K562 (cell line): ENCODE results near the gene RIMS3. TPM values are rescaled to one million over a fixed set of nuclear protein-coding genes. Genes with fewer than 3 reads are reported as not detected.

Source experiments
- CBX8 ChIP-seq: fragments of 200-600 bp; sonication (generic); IDR thresholded peaks from 2 replicates; pipeline ENCODE4 v1.6.1; 2012; ENCODE audit warnings: borderline replicate concordance, mixed run types, low read depth, mild to moderate bottlenecking, moderate library complexity, mixed read lengths, low read length, control low read depth, inconsistent platforms; ENCODE audit not compliant: poor library complexity, severe bottlenecking; ENCODE audit errors: extremely low read depth
- HNRNPL ChIP-seq: fragments of 200-400 bp; formaldehyde crosslinking; IDR thresholded peaks from 2 replicates; pipeline ENCODE4 v1.6.1; 2017; ENCODE audit warnings: low read depth, mild to moderate bottlenecking, low read length
- KDM4B ChIP-seq, 2 experiments: fragments of 450-650 bp in 1 of 2; sonication (generic) in 1 of 2; IDR thresholded peaks; 2 replicates each; pipeline ENCODE4 v1.6.1; 2016 to 2017; ENCODE audit warnings: borderline replicate concordance in 2 of 2, antibody characterized with exemption in 1 of 2, low read depth in 1 of 2, mild to moderate bottlenecking in 1 of 2
- SMAD2 ChIP-seq: fragments of 150-350 bp; IDR thresholded peaks from 2 replicates; pipeline ENCODE4 v1.6.1; 2014; ENCODE audit warnings: low read depth, mild to moderate bottlenecking, low read length
- YY1 ChIP-seq, 3 experiments: IDR thresholded peaks; 2 replicates each; pipeline ENCODE4 v1.6.1; 2011; ENCODE audit warnings: low read length in 2 of 3, mild to moderate bottlenecking in 2 of 3, moderate library complexity in 2 of 3, borderline replicate concordance in 1 of 3, control low read depth in 1 of 3, low read depth in 1 of 3; ENCODE audit not compliant: insufficient read depth in 3 of 3, insufficient replicate concordance in 2 of 3, control insufficient read depth in 1 of 3, insufficient read length in 1 of 3; ENCODE audit errors: extremely low read depth in 1 of 3
- ZNF41 ChIP-seq: fragments of 250-450 bp; sonication (Bioruptor Pico); conservative IDR thresholded peaks from 2 replicates; pipeline ENCODE4 v1.4.0; 2020; ENCODE audit warnings: mild to moderate bottlenecking
- ZNF507 ChIP-seq: conservative IDR thresholded peaks from 2 replicates; pipeline ENCODE4 v1.6.1; 2017; ENCODE audit warnings: missing genetic modification characterization, missing compliant biosample characterization
- ZNF589 ChIP-seq: fragments of 200-800 bp; sonication (Bioruptor generic); IDR thresholded peaks from 2 replicates; pipeline ENCODE4 v1.6.1; 2016; ENCODE audit warnings: low read depth, missing genetic modification characterization, missing compliant biosample characterization
- ZNF740 ChIP-seq, 3 experiments: fragments of 200-800 bp in 1 of 3; sonication (Bioruptor generic) in 1 of 3; sonication (generic) in 1 of 3; formaldehyde crosslinking in 1 of 3; IDR thresholded peaks; 2 replicates each; pipeline versions ENCODE4 v1.6.1 to v1.8.0; 2016 to 2022; ENCODE audit warnings: mild to moderate bottlenecking in 2 of 3, missing compliant biosample characterization in 2 of 3, missing genetic modification characterization in 2 of 3, missing genetic modification reagents in 1 of 3
- polyA plus RNA-seq, 8 experiments: library from polyadenylated mRNA; depleted of rRNA in 4 of 8; stranded (reverse) in 5 of 8; unstranded in 3 of 8; fragments of >200 nt; fragmentation: Nextera tagmentation in 2 of 8; fragmentation: Illumina TruSeq in 1 of 8; extraction: Ambion mirVana in 2 of 8; extraction: Trizol in 1 of 8; gene quantifications; 2 replicates each; pipeline versions ENCODE4 v1.2.1 to v1.2.3, GENCODE V29; 2011 to 2014; ENCODE audit warnings: inconsistent platforms in 1 of 8, missing spikeins in 1 of 8
- total RNA-seq, 7 experiments: library from RNA; depleted of rRNA in 6 of 7; stranded (reverse); fragments of >200 nt in 6 of 7; fragmentation: Illumina TruSeq in 2 of 7; extraction: Trizol in 2 of 7; gene quantifications; 2 replicates each; pipeline versions ENCODE4 v1.2.1 to v1.2.3, GENCODE V29; 2011 to 2021; ENCODE audit warnings: low replicate concordance in 1 of 7
- TF ChIP-seq, protein P1 (sequence below): sonication (generic); formaldehyde crosslinking; IDR thresholded peaks from 2 replicates; pipeline ENCODE4 v1.8.1; 2023; ENCODE audit warnings: mild to moderate bottlenecking, missing genetic modification reagents
- TF ChIP-seq, protein P2 (sequence below): fragments of 450-650 bp; IDR thresholded peaks from 2 replicates; pipeline ENCODE4 v1.6.1; 2018; ENCODE audit warnings: mild to moderate bottlenecking, low read depth; ENCODE audit not compliant: partially characterized antibody
- TF ChIP-seq, protein P3 (sequence below): fragments of 250-450 bp; sonication (Bioruptor Pico); IDR thresholded peaks from 2 replicates; pipeline ENCODE4 v1.8.0; 2022; ENCODE audit warnings: inconsistent platforms, mild to moderate bottlenecking, moderate library complexity, borderline replicate concordance
- TF ChIP-seq, protein P4 (sequence below): fragments of 150-350 bp; IDR thresholded peaks from 2 replicates; pipeline ENCODE4 v1.6.1; 2014; ENCODE audit warnings: low read depth, mild to moderate bottlenecking, low read length, borderline replicate concordance

The RIMS3 gene
- total and polyA plus RNA-seq, 9 of the 15 experiments (the other 6 are each of a cell fraction or from before 2014, with no cell fraction given), result 0.06 to 1.2 (median 0.59) TPM

GRCh38 chr1:40691538-40692428 is 26.3 kb upstream of the RIMS3 start, which contains the start of gene NFYC (continued):
- TF ChIP-seq, protein P1, sequence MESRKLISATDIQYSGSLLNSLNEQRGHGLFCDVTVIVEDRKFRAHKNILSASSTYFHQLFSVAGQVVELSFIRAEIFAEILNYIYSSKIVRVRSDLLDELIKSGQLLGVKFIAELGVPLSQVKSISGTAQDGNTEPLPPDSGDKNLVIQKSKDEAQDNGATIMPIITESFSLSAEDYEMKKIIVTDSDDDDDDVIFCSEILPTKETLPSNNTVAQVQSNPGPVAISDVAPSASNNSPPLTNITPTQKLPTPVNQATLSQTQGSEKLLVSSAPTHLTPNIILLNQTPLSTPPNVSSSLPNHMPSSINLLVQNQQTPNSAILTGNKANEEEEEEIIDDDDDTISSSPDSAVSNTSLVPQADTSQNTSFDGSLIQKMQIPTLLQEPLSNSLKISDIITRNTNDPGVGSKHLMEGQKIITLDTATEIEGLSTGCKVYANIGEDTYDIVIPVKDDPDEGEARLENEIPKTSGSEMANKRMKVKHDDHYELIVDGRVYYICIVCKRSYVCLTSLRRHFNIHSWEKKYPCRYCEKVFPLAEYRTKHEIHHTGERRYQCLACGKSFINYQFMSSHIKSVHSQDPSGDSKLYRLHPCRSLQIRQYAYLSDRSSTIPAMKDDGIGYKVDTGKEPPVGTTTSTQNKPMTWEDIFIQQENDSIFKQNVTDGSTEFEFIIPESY (CRISPR knock-in tag), result peak; percentile 83
- TF ChIP-seq, protein P2, sequence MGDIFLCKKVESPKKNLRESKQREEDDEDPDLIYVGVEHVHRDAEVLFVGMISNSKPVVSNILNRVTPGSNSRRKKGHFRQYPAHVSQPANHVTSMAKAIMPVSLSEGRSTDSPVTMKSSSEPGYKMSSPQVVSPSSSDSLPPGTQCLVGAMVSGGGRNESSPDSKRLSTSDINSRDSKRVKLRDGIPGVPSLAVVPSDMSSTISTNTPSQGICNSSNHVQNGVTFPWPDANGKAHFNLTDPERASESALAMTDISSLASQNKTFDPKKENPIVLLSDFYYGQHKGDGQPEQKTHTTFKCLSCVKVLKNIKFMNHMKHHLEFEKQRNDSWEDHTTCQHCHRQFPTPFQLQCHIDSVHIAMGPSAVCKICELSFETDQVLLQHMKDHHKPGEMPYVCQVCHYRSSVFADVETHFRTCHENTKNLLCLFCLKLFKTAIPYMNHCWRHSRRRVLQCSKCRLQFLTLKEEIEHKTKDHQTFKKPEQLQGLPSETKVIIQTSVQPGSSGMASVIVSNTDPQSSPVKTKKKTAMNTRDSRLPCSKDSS, result no peak
- TF ChIP-seq ZNF507 (tag) (no peak), KDM4B (IDR thresholded peaks at IDR 0.05; ENCODE audit: borderline replicate concordance in 2 of 2, low read depth in 1 of 2) (peak in 1 of 2 experiments; percentile 92; a peak in 2 of 4 replicates), CBX8 (no peak), ZNF41 (CRISPR knock-in tag) (0 out of 2 replicates have a peak, but pooled peaks have one; percentile 31), ZNF589 (CRISPR knock-in tag) (peak; percentile 78; the same call in 1 of the 2 replicates), ZNF740 (CRISPR knock-in tag; IDR thresholded peaks at IDR 0.05) (peak; percentile 78), ZNF740 (tag; IDR thresholded peaks at IDR 0.05) (peak in 1 of 2 experiments; percentile 76; a peak in 1 of 4 replicates), SMAD2 (no peak), YY1 (IDR thresholded peaks at IDR 0.05; ENCODE audit: borderline replicate concordance in 1 of 3, control insufficient read depth in 1 of 3, extremely low read depth in 1 of 3, insufficient read depth in 3 of 3, insufficient read length in 1 of 3, insufficient replicate concordance in 2 of 3, low read depth in 1 of 3, low read length in 2 of 3) (peak; percentile 91 to 93 (median 93)), HNRNPL (peak; percentile 76)
- TF ChIP-seq, protein P3, sequence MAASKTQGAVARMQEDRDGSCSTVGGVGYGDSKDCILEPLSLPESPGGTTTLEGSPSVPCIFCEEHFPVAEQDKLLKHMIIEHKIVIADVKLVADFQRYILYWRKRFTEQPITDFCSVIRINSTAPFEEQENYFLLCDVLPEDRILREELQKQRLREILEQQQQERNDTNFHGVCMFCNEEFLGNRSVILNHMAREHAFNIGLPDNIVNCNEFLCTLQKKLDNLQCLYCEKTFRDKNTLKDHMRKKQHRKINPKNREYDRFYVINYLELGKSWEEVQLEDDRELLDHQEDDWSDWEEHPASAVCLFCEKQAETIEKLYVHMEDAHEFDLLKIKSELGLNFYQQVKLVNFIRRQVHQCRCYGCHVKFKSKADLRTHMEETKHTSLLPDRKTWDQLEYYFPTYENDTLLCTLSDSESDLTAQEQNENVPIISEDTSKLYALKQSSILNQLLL (CRISPR knock-in tag), result no peak
- TF ChIP-seq, protein P4, sequence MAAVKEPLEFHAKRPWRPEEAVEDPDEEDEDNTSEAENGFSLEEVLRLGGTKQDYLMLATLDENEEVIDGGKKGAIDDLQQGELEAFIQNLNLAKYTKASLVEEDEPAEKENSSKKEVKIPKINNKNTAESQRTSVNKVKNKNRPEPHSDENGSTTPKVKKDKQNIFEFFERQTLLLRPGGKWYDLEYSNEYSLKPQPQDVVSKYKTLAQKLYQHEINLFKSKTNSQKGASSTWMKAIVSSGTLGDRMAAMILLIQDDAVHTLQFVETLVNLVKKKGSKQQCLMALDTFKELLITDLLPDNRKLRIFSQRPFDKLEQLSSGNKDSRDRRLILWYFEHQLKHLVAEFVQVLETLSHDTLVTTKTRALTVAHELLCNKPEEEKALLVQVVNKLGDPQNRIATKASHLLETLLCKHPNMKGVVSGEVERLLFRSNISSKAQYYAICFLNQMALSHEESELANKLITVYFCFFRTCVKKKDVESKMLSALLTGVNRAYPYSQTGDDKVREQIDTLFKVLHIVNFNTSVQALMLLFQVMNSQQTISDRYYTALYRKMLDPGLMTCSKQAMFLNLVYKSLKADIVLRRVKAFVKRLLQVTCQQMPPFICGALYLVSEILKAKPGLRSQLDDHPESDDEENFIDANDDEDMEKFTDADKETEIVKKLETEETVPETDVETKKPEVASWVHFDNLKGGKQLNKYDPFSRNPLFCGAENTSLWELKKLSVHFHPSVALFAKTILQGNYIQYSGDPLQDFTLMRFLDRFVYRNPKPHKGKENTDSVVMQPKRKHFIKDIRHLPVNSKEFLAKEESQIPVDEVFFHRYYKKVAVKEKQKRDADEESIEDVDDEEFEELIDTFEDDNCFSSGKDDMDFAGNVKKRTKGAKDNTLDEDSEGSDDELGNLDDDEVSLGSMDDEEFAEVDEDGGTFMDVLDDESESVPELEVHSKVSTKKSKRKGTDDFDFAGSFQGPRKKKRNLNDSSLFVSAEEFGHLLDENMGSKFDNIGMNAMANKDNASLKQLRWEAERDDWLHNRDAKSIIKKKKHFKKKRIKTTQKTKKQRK, result no peak
